Measurements from ENCODE around the gene ACP7.
"Not testable (repeated sequence)": the region's sequence is repeated elsewhere in the genome, so short reads cannot be mapped to it uniquely, and the experiment has no call there.

Gene ACP7

GRCh38 chr19:39110263-39110967 is 26.2 kb downstream of the ACP7 start:
- peak; percentile 22 to 30 for DNase-seq

- no peak for DNase-seq
Measured at GRCh38 chr19:39111593-39112199, 27.5 kb downstream of the ACP7 start.

GRCh38 chr19:39112338-39112890 is 28.2 kb downstream of the ACP7 start:
- no peak for DNase-seq

- DNase-seq: no peak
Measured at GRCh38 chr19:39113199-39113598, 29.0 kb downstream of the ACP7 start.

- DNase-seq: no peak
Measured at GRCh38 chr19:39115105-39115847, 31.1 kb downstream of the ACP7 start.

- DNase-seq: not testable (repeated sequence)
Measured at GRCh38 chr19:39117023-39117422, 32.9 kb downstream of the ACP7 start.

- DNase-seq: no peak
Measured at GRCh38 chr19:39119830-39120229, 35.7 kb downstream of the ACP7 start.

- DNase-seq: no peak
Measured at GRCh38 chr19:39122934-39123731, 39.0 kb downstream of the ACP7 start.

GRCh38 chr19:39124136-39124764 is 40.1 kb downstream of the ACP7 start:
- DNase-seq: no peak

GRCh38 chr19:39125199-39125553 is 41.0 kb downstream of the ACP7 start:
- no peak for DNase-seq

- peak; percentile 92 to 96 for DNase-seq
Measured at GRCh38 chr19:39125554-39126311, 41.6 kb downstream of the ACP7 start, which contains the start of gene PAK4. Gene PAK4 (plus strand): TSS chr19:39125786. CDS start chr19:39169554, 43,768 bp downstream.

GRCh38 chr19:39126312-39127187 is 42.4 kb downstream of the ACP7 start:
- no peak for DNase-seq

- no peak for DNase-seq
Measured at GRCh38 chr19:39127812-39128515, 43.8 kb downstream of the ACP7 start.

- DNase-seq: no peak
Measured at GRCh38 chr19:39128516-39129079, 44.4 kb downstream of the ACP7 start.

GRCh38 chr19:39129116-39129515 is 44.9 kb downstream of the ACP7 start:
- no peak for DNase-seq

GRCh38 chr19:39130337-39131254 is 46.4 kb downstream of the ACP7 start:
- DNase-seq: no peak

- no peak for DNase-seq
Measured at GRCh38 chr19:39131255-39131755, 47.1 kb downstream of the ACP7 start.

- no peak for DNase-seq
Measured at GRCh38 chr19:39132344-39132969, 48.3 kb downstream of the ACP7 start.
